ENCODE results near the gene LILRA5. TPM values are rescaled to one million over a fixed set of nuclear protein-coding genes. Genes with fewer than 3 reads are reported as not detected.
"Not testable (repeated sequence)": the region's sequence is repeated elsewhere in the genome, so short reads cannot be mapped to it uniquely, and the experiment has no call there.

LILRA5 gene
- total RNA-seq (2014; rRNA removed; shearing (Covaris generic)) = not detected in 2 replicates

GRCh38 chr19:54312436-54313377 lies at the start of gene LILRA5:
Gene LILRA5, minus strand, starts transcription at chr19:54313166. Its CDS starts 147 bp downstream, at chr19:54313019.
- no peak for DNase-seq (ENCODE audit: low read depth)

GRCh38 chr19:54361680-54362422 lies 48.9 kb upstream of the LILRA5 start:
- DNase-seq (ENCODE audit: low read depth) = not testable (repeated sequence)

GRCh38 chr19:54359149-54359820 lies 46.3 kb upstream of the LILRA5 start:
- not testable (repeated sequence) for DNase-seq (ENCODE audit: low read depth)

GRCh38 chr19:54357381-54357780 lies 44.4 kb upstream of the LILRA5 start:
- no peak for DNase-seq (ENCODE audit: low read depth)

- DNase-seq (ENCODE audit: low read depth) = no peak
Observed at GRCh38 chr19:54356444-54357056, 43.6 kb upstream of the LILRA5 start.

GRCh38 chr19:54355675-54356074 lies 42.7 kb upstream of the LILRA5 start:
- no peak for DNase-seq (ENCODE audit: low read depth)

- no peak for DNase-seq (ENCODE audit: low read depth)
Observed at GRCh38 chr19:54354761-54355160, 41.8 kb upstream of the LILRA5 start.

GRCh38 chr19:54352546-54352945 lies 39.6 kb upstream of the LILRA5 start:
- DNase-seq (ENCODE audit: low read depth) = no peak

GRCh38 chr19:54352041-54352440 lies 39.1 kb upstream of the LILRA5 start:
- DNase-seq (ENCODE audit: low read depth) = no peak

- no peak for DNase-seq (ENCODE audit: low read depth)
Observed at GRCh38 chr19:54351474-54351873, 38.5 kb upstream of the LILRA5 start.

GRCh38 chr19:54345938-54346386 lies 33.0 kb upstream of the LILRA5 start:
- DNase-seq (ENCODE audit: low read depth) = no peak

- no peak for DNase-seq (ENCODE audit: low read depth)
Observed at GRCh38 chr19:54343868-54344267, 30.9 kb upstream of the LILRA5 start.

GRCh38 chr19:54341295-54341694 lies 28.3 kb upstream of the LILRA5 start:
- DNase-seq (ENCODE audit: low read depth) = no peak

GRCh38 chr19:54339646-54340358 lies 26.8 kb upstream of the LILRA5 start:
- no peak for DNase-seq (ENCODE audit: low read depth)

GRCh38 chr19:54338521-54338920 lies 25.6 kb upstream of the LILRA5 start:
- no peak for DNase-seq (ENCODE audit: low read depth)

GRCh38 chr19:54337858-54338230 lies 24.9 kb upstream of the LILRA5 start:
- no peak for DNase-seq (ENCODE audit: low read depth)

GRCh38 chr19:54336893-54337857 lies 24.2 kb upstream of the LILRA5 start:
- no peak for DNase-seq (ENCODE audit: low read depth)

GRCh38 chr19:54335979-54336892 lies 23.3 kb upstream of the LILRA5 start:
- no peak for DNase-seq (ENCODE audit: low read depth)

- DNase-seq (ENCODE audit: low read depth) = no peak
Observed at GRCh38 chr19:54335164-54335563, 22.2 kb upstream of the LILRA5 start.

Data from RPMI7951 (cell line).